HG03108 (cell line): Measurements from ENCODE around the gene CHL1.

Experiments
- ATAC-seq: cut with Tn5 transposase; IDR thresholded peaks from one replicate; pipeline ENCODE4 v1.9.1; 2021; ENCODE audit warnings: moderate library complexity; ENCODE audit not compliant: unreplicated experiment

Gene CHL1

GRCh38 chr3:396293-396692, 199.7 kb downstream of the CHL1 start:
- ATAC-seq = no peak

GRCh38 chr3:399647-400046, 203.1 kb downstream of the CHL1 start:
- ATAC-seq = no peak

GRCh38 chr3:403826-404225, 207.3 kb downstream of the CHL1 start:
- no peak for ATAC-seq

- no peak for ATAC-seq
Measured at GRCh38 chr3:409011-409410, 212.4 kb downstream of the CHL1 start.

- ATAC-seq = no peak
Measured at GRCh38 chr3:411226-411625, 214.7 kb downstream of the CHL1 start.

- ATAC-seq = no peak
Measured at GRCh38 chr3:414063-414462, 217.5 kb downstream of the CHL1 start.

GRCh38 chr3:418239-418929, 221.8 kb downstream of the CHL1 start:
- no peak for ATAC-seq

GRCh38 chr3:420584-420983, 224.0 kb downstream of the CHL1 start:
- ATAC-seq = no peak

GRCh38 chr3:425079-425478, 228.5 kb downstream of the CHL1 start:
- ATAC-seq = no peak

- no peak for ATAC-seq
Measured at GRCh38 chr3:426072-426471, 229.5 kb downstream of the CHL1 start.

GRCh38 chr3:427128-427527, 230.6 kb downstream of the CHL1 start:
- ATAC-seq = no peak

- no peak for ATAC-seq
Measured at GRCh38 chr3:430186-430585, 233.6 kb downstream of the CHL1 start.

GRCh38 chr3:435161-435560, 238.6 kb downstream of the CHL1 start:
- ATAC-seq = no peak

GRCh38 chr3:436053-436452, 239.5 kb downstream of the CHL1 start:
- no peak for ATAC-seq

GRCh38 chr3:440826-441225, 244.3 kb downstream of the CHL1 start:
- no peak for ATAC-seq

GRCh38 chr3:445960-446359, 249.4 kb downstream of the CHL1 start:
- ATAC-seq = no peak

GRCh38 chr3:447671-448070, 251.1 kb downstream of the CHL1 start:
- no peak for ATAC-seq

- no peak for ATAC-seq
Measured at GRCh38 chr3:449711-450110, 253.1 kb downstream of the CHL1 start.

- no peak for ATAC-seq
Measured at GRCh38 chr3:452221-452620, 255.7 kb downstream of the CHL1 start.

- ATAC-seq = no peak
Measured at GRCh38 chr3:453106-453505, 256.5 kb downstream of the CHL1 start.

- ATAC-seq = no peak
Measured at GRCh38 chr3:454986-455385, 258.4 kb downstream of the CHL1 start.

- ATAC-seq = no peak
Measured at GRCh38 chr3:458124-458523, 261.6 kb downstream of the CHL1 start.

GRCh38 chr3:458653-459310, 262.2 kb downstream of the CHL1 start:
- no peak for ATAC-seq
